ENCODE measurements around the gene ANXA6.

Gene ANXA6

GRCh38 chr5:151068433-151069197 lies 89.0 kb downstream of the ANXA6 start:
- in situ Hi-C loops (cut with MboI; ENCODE audit: low sequenced_read_pairs): no loop called here

- in situ Hi-C loops (cut with MboI; ENCODE audit: low sequenced_read_pairs): no loop called here
Measured at GRCh38 chr5:151067632-151068432, 89.7 kb downstream of the ANXA6 start.

- in situ Hi-C loops (cut with MboI; ENCODE audit: low sequenced_read_pairs): no loop called here
Measured at GRCh38 chr5:151066920-151067319, 90.7 kb downstream of the ANXA6 start.

- in situ Hi-C loops (cut with MboI; ENCODE audit: low sequenced_read_pairs): no loop called here
Measured at GRCh38 chr5:151065609-151066008, 92.0 kb downstream of the ANXA6 start.

GRCh38 chr5:151064916-151065499 lies 92.6 kb downstream of the ANXA6 start:
- in situ Hi-C loops (cut with MboI; ENCODE audit: low sequenced_read_pairs): no loop called here

- in situ Hi-C loops (cut with MboI; ENCODE audit: low sequenced_read_pairs): no loop called here
Measured at GRCh38 chr5:151063142-151063989, 94.2 kb downstream of the ANXA6 start.

- in situ Hi-C loops (cut with MboI; ENCODE audit: low sequenced_read_pairs): no loop called here
Measured at GRCh38 chr5:151062405-151063141, 95.0 kb downstream of the ANXA6 start.

GRCh38 chr5:151060742-151061141 lies 96.8 kb downstream of the ANXA6 start:
- in situ Hi-C loops (cut with MboI; ENCODE audit: low sequenced_read_pairs): no loop called here

- in situ Hi-C loops (cut with MboI; ENCODE audit: low sequenced_read_pairs): loop anchor here (10.0 kb wide), 1 partner anchor 106 kb away; no protein-coding TSS in a partner anchor
Measured at GRCh38 chr5:151058891-151059489, 98.6 kb downstream of the ANXA6 start.

GRCh38 chr5:151058301-151058700 lies 99.3 kb downstream of the ANXA6 start:
- in situ Hi-C loops (cut with MboI; ENCODE audit: low sequenced_read_pairs): loop anchor here (10.0 kb wide), 1 partner anchor 106 kb away; no protein-coding TSS in a partner anchor

- in situ Hi-C loops (cut with MboI; ENCODE audit: low sequenced_read_pairs): loop anchor here (10.0 kb wide), 1 partner anchor 108 kb away; no protein-coding TSS in a partner anchor
Measured at GRCh38 chr5:151056379-151057325, 100.9 kb downstream of the ANXA6 start.

GRCh38 chr5:151055336-151055735 lies 102.2 kb downstream of the ANXA6 start:
- in situ Hi-C loops (cut with MboI; ENCODE audit: low sequenced_read_pairs): loop anchor here (10.0 kb wide), 1 partner anchor 109 kb away; no protein-coding TSS in a partner anchor

- in situ Hi-C loops (cut with MboI; ENCODE audit: low sequenced_read_pairs): loop anchor here (5.0 to 10.0 kb wide), 2 partner anchors 68 to 110 kb away; no protein-coding TSS in a partner anchor
Measured at GRCh38 chr5:151054709-151055108, 102.9 kb downstream of the ANXA6 start.

- in situ Hi-C loops (cut with MboI; ENCODE audit: low sequenced_read_pairs): loop anchor here (5.0 to 10.0 kb wide), 2 partner anchors 68 to 111 kb away; no protein-coding TSS in a partner anchor
Measured at GRCh38 chr5:151053796-151054462, 103.7 kb downstream of the ANXA6 start.

GRCh38 chr5:151052836-151053235 lies 104.7 kb downstream of the ANXA6 start:
- in situ Hi-C loops (cut with MboI; ENCODE audit: low sequenced_read_pairs): loop anchor here (5.0 to 10.0 kb wide), 2 partner anchors 69 to 112 kb away; no protein-coding TSS in a partner anchor

- in situ Hi-C loops (cut with MboI; ENCODE audit: low sequenced_read_pairs): loop anchor here (5.0 to 10.0 kb wide), 2 partner anchors 70 to 113 kb away; no protein-coding TSS in a partner anchor
Measured at GRCh38 chr5:151051931-151052608, 105.5 kb downstream of the ANXA6 start.
